Measurements from ENCODE around the gene PPP1R37.

GRCh38 chr19:45103508-45104319 lies 10.7 kb downstream of the PPP1R37 start:
- TF ChIP-seq CTCF (IDR thresholded peaks at IDR 0.05) (peak; percentile 19), EZH2 (IDR thresholded peaks at IDR 0.05; ENCODE audit: borderline replicate concordance, insufficient read depth, low read depth, low read length, poor library complexity, severe bottlenecking) (no peak)
